OCI-M2 (cell line): Measurements from ENCODE around the gene EPGN.
A peak's percentile ranks its signal among the peaks of the same experiment; 100 is the strongest.
"Not testable (repeated sequence)": the region's sequence is repeated elsewhere in the genome, so short reads cannot be mapped to it uniquely, and the experiment has no call there.

ENCODE experiments used
- DNase-seq: peaks from one replicate; lab custom pipeline; 2025; ENCODE audit not compliant: unreplicated experiment; lab: John Stamatoyannopoulos, UW

The EPGN gene

GRCh38 chr4:74335341-74336021 is 27.2 kb downstream of the EPGN start:
- DNase-seq: no peak

- DNase-seq: no peak
Measured at GRCh38 chr4:74338792-74339333, 30.6 kb downstream of the EPGN start.

GRCh38 chr4:74339501-74339900 is 31.2 kb downstream of the EPGN start:
- no peak for DNase-seq

- not testable (repeated sequence) for DNase-seq
Measured at GRCh38 chr4:74340421-74340820, 32.2 kb downstream of the EPGN start.

- DNase-seq: no peak
Measured at GRCh38 chr4:74344031-74344430, 35.8 kb downstream of the EPGN start.

GRCh38 chr4:74353858-74354257 is 45.6 kb downstream of the EPGN start:
- peak; percentile 14 for DNase-seq

- no peak for DNase-seq
Measured at GRCh38 chr4:74357965-74358364, 49.7 kb downstream of the EPGN start.

- no peak for DNase-seq
Measured at GRCh38 chr4:74361671-74362070, 53.4 kb downstream of the EPGN start.

- no peak for DNase-seq
Measured at GRCh38 chr4:74362347-74362746, 54.1 kb downstream of the EPGN start.

GRCh38 chr4:74364256-74364651 is 56.0 kb downstream of the EPGN start:
- no peak for DNase-seq

- no peak for DNase-seq
Measured at GRCh38 chr4:74364652-74365491, 56.6 kb downstream of the EPGN start, which contains the start of gene EREG. EREG (plus strand) TSS chr4:74365145; CDS start chr4:74365309, 164 bp downstream.

GRCh38 chr4:74365761-74366160 is 57.5 kb downstream of the EPGN start:
- DNase-seq: no peak
